ENCODE data around the gene RAB10. TPM values are rescaled to one million over a fixed set of nuclear protein-coding genes. Genes with fewer than 3 reads are reported as not detected.

The RAB10 gene
- total and polyA plus RNA-seq, 2 of the 13 experiments (the other 11 are each of a cell fraction or from before 2014, with no cell fraction given), result 48.2 to 120 TPM

GRCh38 chr2:26150243-26150642 is 116.4 kb downstream of the RAB10 start:
- TF ChIP-seq TCF7L2 (IDR thresholded peaks at IDR 0.05; ENCODE audit: low read depth, low read length), result no peak
- no peak for TF ChIP-seq TAF1 (CRISPR knock-in tag; IDR thresholded peaks at IDR 0.05)
- no peak for TF ChIP-seq NCOA2 (CRISPR knock-in tag; IDR thresholded peaks at IDR 0.05)
- TF ChIP-seq CAMTA2 (CRISPR knock-in tag; IDR thresholded peaks at IDR 0.05; ENCODE audit: borderline replicate concordance), result no peak
- no peak for TF ChIP-seq ARID2 (CRISPR knock-in tag; IDR thresholded peaks at IDR 0.05; ENCODE audit: borderline replicate concordance)
- TF ChIP-seq HNRNPK (IDR thresholded peaks at IDR 0.05; ENCODE audit: low read depth, low read length, poor library complexity, severe bottlenecking), result no peak
- no peak for TF ChIP-seq UBTF (CRISPR knock-in tag; IDR thresholded peaks at IDR 0.05)
- TF ChIP-seq SYNCRIP (IDR thresholded peaks at IDR 0.05; ENCODE audit: insufficient read depth, low read depth, low read length), result no peak

More at GRCh38 chr2:26150243-26150642, 116.4 kb downstream of the RAB10 start:
- Histone ChIP-seq H3K9ac (ENCODE audit: insufficient read depth, low read depth, low read length) (no peak overlapping the region), H3K4me1 (ENCODE audit: insufficient read depth, low read length) (no peaks in the 10 kb centered on the region), H3K9me3 (ENCODE audit: low read length) (no peaks in the 10 kb centered on the region), H4K20me1 (ENCODE audit: insufficient read depth, low read length) (no peaks in the 10 kb centered on the region), H2AFZ (ENCODE audit: low read length) (no peak overlapping the region), H3K27me3 (ENCODE audit: control insufficient read depth in 1 of 2, insufficient read depth in 2 of 2, low read length in 2 of 2) (peaks cover 4 to 16% of the 10 kb centered on the region in 2 experiments; a peak in 3 of 5 replicates), H3K27ac (ENCODE audit: extremely low read length, insufficient read depth, low read length) (no peak overlapping the region), H3K4me2 (ENCODE audit: low read depth, low read length) (no peak overlapping the region), H3K79me2 (ENCODE audit: insufficient read depth, low read length) (no peaks in the 10 kb centered on the region), H3K4me3 (replicated peaks in 1 of 3; ENCODE audit: insufficient read depth in 1 of 3, low read depth in 2 of 3, low read length in 3 of 3) (no peak overlapping the region), H3K36me3 (replicated peaks in 1 of 2; ENCODE audit: control insufficient read depth in 1 of 2, insufficient read depth in 2 of 2, low read length in 2 of 2) (no peaks in the 10 kb centered on the region)
- ChIA-PET POLR2A (no interaction called here), CTCF (ENCODE audit: low intra/inter-chr PET ratio, low total read pairs) (no interaction called here)
- BruUV-seq (replicated peaks), result no TSS peak
- 57% methylated on average over 12 of the region's 12 CpGs for WGBS (ENCODE audit: low lambda C conversion rate)
- intact Hi-C loops (cut with micrococcal nuclease; ENCODE audit: unreplicated experiment) (no loop called here), in situ Hi-C loops (cut with HindIII; ENCODE audit: extremely low pct_ligation_motif_present, low pct_unique_long_range_greater_than_20kb) (no loop called here)
- DNase-seq (ENCODE audit: low spot score), result no peak
- ATAC-seq, result peak; percentile 27; the same call in 2 of the 3 replicates
- FAIRE-seq, result no peak

Data from HepG2 (cell line).